ENCODE results near the gene CDY2A.
"Not testable (repeated sequence)": the region's sequence is repeated elsewhere in the genome, so short reads cannot be mapped to it uniquely, and the experiment has no call there.

The CDY2A gene, protein sequence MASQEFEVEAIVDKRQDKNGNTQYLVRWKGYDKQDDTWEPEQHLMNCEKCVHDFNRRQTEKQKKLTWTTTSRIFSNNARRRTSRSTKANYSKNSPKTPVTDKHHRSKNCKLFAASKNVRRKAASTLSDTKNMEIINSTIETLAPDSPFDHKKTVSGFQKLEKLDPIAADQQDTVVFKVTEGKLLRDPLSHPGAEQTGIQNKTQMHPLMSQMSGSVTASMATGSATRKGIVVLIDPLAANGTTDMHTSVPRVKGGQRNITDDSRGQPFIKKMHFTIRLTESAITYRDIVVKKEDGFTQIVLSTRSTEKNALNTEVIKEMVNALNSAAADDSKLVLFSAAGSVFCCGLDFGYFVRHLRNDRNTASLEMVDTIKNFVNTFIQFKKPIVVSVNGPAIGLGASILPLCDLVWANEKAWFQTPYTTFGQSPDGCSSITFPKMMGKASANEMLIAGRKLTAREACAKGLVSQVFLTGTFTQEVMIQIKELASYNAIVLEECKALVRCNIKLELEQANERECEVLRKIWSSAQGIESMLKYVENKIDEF

DNA sequence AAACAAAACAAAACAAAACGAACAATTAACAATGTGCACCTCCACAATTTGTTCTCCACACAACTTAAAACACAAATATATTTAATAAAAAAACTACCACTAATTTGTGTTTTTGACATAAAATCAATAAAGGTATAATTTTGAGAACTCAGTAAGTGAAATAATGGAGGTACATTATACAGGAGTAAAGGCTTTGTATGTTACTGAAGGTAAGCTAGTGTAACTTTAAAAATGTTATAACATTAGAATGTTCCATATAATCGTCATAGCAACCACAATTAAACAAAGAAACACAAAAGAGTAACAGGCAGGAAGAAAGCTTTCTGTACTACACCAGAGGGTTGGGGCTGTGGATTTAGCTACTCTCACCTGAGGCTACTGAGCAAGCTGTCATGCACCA is at the start of gene CDY2A:
Gene CDY2A, plus strand, starts transcription at position 301 of the 400 bp plus-strand sequence. CDS start 328 bp downstream, outside the sequence.
- not testable (repeated sequence) for DNase-seq

DNA sequence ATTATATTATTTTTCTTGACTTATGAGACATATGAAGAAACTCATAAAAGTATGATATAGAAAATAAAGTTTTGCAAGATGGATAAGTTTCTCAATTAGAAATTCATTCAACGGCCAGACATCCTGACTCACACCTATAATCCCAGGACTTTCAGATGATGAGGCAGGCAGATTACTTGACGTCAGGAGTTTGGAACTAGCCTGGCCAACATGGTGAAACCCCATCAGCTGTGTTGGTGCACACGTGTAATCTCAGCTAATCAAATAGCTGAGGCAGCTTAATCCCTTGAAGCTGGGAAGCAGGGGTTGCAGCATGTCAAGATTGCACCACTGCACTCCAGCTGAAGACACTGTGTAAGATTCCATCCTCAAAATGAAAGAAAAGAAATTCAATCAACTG is 28.0 kb upstream of the CDY2A start:
- not testable (repeated sequence) for DNase-seq

DNA sequence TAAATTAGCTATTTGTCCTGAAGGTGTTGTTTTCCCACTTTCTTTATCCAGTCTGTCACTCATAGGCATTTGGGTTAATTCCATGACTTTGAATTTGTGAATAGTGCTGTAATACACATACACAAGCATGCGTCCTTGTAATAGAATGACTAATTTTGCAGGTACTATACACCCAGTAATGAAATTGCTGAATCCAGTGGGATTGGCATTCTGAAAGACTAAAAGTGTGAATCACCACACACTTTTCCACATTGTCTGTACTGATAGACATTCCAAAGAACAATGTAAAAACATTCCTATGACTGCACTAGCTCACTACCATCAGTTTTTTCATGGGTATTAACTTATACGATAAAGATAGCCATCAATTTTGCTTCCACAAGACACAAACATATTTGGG is 27.3 kb upstream of the CDY2A start:
- not testable (repeated sequence) for DNase-seq

DNA sequence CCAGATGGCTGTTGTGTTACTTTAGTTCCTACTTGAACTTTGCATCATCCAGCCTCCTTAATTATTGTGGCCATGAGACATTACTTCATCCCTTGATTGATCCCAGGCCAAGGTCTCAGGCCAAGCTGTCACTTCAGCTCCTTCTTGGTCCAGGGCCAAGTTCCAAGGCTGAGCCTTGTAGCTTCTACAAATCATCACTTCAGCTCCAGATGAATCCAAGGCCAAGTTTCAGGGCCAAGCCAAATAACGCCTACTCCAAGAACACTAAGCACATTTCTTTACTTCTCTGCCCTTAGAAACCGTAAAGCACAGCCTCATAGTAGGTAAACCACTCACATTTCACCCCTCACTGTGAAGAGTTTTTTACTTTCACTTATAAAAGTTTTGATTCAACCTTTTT is 1.7 kb upstream of the CDY2A start:
- DNase-seq: not testable (repeated sequence)

DNA sequence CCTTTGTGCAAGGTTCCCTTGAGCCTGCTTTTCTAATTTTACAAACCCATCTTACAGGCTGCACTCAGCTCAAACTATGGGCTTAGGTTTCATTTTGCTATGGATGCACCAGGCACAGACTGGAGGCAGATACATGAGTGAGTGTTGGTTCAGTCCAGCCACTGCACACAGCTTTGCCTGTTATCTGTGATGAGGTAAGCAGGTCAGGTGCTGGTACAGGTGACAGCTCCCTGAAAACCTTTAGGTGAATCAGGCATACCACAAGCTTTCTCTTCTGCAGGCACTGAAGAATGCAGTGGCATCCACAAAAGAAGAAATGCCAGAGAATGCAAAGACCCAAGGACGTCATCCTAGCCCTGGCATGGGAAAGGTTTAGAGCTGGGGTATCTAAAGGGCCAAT is 3.3 kb downstream of the CDY2A start:
- DNase-seq: not testable (repeated sequence)

DNA sequence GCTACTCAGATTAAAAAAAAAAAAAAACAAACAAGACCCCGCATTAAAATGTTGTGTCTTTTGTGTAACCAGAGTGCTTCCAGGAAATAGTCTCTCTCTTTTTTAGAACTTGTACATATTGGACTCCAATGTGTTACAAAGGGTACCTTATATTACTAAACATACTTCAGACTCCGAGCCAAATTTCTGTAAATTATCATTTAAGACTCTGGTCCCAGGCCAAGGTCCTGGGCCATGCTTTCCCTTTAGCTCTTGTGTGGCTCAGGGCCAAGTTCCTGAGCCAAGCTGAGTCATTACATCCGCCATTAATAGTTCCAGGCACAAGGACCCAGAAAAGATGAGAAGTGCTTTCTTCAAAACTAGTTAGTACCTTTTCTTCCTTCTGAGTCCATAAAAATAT is 4.6 kb downstream of the CDY2A start:
- not testable (repeated sequence) for DNase-seq

DNA sequence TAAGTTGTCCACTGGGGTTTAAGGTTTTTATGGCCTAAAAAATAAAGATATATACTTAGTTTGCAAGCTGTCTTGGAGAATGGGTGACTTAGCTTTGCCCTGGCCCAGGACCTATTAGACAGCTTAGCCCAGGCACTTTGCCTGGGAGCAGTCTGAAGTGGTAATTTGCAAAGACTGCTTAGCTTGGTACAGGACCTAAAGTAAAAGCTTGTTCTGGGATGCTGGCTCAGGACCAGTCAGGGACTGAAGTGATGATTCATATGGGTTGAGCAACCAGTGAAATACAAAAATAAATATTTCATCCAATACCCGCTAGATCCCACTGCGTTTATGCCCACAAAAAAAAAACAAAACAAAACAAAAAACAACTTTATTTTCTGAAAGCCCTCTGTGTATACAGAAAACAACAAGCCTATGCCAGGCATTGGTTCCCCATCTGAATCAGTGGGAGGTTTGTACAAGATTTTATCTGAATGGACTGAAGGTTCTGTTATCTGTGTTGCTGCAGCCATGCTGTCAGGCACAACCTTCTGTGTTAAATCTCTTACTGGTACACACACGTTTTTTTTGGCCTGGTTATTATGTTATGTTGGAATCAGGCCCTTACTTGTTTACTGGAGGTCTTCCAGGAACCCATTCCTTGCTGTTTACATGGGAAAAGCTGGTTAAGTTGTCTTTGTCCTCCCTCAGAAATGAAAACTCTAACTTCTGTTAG is 8.7 kb downstream of the CDY2A start:
- DNase-seq: not testable (repeated sequence)

DNA sequence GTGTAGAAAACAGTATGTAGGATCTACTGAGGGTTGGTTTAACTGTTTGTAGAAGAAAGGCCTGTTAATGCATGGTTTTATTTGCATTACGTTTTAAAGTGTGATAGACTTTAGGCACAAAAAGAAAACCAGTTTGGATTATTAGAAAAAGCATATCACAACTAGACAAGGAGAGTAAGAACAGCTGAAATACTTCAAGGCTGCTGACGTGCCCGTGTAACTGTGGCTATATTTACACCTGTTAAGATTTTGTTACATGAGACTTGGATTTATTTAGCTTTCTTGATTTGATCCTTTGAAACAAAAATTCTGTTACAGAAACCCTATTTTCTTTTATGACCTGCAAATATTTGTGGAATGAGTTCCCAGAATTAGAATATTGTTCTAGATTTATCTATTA is 9.3 kb downstream of the CDY2A start:
- not testable (repeated sequence) for DNase-seq

DNA sequence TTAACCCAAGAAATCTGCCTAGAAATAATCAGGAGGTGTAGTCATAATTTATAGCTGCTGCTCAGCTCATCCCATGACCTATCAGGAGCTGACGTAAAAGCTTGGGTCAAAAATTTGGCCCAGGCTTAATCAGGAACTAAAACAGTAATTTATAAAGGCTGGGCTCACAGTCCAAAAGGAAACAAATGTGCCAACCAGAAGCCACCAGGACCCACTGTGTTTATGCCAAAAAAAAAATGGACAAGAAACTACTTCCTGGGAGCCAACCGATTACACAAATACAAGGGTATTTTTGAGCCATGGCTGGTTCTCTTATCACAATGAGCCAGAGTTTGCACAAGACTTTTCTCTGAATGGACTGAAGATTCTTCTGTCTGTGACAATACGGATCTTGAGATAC is 19.4 kb downstream of the CDY2A start:
- DNase-seq: not testable (repeated sequence)

DNA sequence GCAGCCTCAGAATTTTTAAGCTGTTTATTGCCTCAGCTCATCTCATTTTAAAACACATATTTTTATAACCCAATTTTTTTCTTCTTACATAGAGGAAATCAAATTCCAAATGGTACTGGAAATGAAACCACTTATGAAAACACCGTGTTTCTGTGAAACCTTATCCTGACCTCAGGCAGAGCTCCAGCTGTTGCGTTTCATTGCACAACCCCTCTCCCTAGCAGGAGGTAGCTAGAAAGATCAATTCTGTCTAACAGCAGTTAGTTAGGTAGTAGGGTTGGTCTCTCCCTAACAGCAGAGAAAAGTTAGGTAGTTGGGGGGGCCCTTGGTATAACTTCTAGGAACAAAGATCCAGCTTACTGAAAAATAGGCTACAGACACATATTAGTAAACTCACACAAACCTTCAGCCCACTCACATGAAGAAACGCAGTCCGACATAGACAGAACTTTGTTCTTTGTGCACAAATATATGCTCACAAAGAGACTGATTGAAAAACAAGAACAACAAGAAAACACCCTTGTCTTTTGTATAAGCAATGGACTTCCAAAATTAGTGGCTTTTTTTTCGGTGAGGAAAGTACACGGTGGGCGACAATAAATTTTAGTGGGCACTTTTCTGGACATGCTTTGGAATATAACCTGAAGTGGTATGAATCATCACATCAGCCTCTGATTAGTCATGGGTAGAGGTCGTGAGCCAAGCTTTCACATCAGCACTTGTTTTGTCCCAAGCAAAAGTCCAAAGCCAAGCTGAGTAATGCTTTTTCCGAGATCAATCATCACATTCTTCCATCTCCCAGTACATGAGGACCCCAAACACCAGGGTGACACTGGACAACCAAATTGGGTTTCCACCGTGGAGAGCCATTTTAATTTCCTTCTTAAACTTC is 22.8 kb downstream of the CDY2A start:
- DNase-seq: not testable (repeated sequence)

DNA sequence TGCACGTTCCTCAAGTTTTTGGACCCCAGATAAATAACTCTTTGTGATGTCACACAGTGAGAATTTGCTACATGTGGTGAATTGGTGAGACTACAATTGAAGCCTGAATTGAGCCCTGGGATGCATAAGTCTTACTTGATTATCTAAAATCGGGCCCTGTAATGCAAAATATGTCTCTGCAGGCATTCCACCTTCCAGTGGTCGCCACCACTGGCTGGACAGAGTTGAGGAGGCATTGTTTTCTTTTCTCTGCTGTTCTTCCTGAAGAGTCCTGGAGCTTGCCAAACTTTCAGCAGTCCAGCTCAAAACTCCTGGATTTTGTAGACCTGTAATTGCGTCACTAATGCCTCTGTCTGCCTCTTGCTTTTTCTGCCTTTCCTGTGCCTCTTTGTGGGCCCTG is 23.5 kb downstream of the CDY2A start:
- DNase-seq: not testable (repeated sequence)

DNA sequence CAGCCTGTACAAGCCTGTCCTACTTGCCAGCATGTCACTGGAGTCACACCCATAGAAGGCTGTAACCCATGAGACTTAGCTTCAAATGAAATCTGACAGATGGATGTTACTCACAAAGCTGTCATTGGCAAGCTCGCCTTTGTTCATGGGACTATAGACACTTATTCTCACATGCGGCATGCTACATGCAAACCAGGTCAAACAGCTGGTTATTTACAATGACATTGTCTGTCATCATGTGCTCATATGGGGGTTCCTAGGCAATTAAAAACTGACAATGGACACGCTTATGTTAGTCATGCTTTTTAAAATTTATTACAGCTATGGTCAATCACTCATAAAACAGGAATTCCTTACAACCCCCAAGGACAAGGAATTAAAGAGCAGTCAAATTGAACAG is 30.9 kb downstream of the CDY2A start:
- not testable (repeated sequence) for DNase-seq

DNA sequence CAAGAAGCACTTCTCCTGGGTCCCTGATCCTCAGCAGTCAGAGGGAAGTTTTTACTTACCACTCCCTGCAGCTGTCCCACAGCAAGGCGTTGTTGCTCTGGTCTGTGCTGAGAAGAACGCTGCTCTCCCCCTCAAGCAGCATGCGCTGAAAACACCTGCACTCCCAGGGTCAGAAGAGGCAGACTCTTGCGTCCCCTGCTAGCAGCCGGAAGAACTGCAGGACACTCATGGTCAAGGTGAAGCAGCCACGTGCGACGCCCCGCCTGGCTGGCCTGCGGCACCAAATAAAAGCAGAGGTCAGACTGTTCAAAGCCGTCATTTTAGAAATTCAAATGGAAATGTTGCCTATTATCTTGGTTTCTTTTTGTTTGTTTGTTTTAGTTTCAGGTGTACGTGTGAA is 47.9 kb downstream of the CDY2A start:
- not testable (repeated sequence) for DNase-seq
